Ishikawa (cell line): ENCODE data around the gene PTPN18.

ENCODE experiments used
- CEBPB ChIP-seq: IDR thresholded peaks from 2 replicates; pipeline ENCODE4 v1.6.1; 2012
- CREB1 ChIP-seq: IDR thresholded peaks from 2 replicates; pipeline ENCODE4 v1.6.1; 2012; ENCODE audit warnings: low read depth
- EGR1 ChIP-seq: IDR thresholded peaks from 2 replicates; pipeline ENCODE4 v1.6.1; 2012
- EP300 ChIP-seq: IDR thresholded peaks from 2 replicates; pipeline ENCODE4 v1.6.1; 2012; ENCODE audit warnings: borderline replicate concordance
- FOXM1 ChIP-seq: IDR thresholded peaks from 2 replicates; pipeline ENCODE4 v1.6.1; 2012; ENCODE audit warnings: low read depth, borderline replicate concordance
- MAX ChIP-seq: IDR thresholded peaks from 2 replicates; pipeline ENCODE4 v1.6.1; 2012
- NFIC ChIP-seq: IDR thresholded peaks from 2 replicates; pipeline ENCODE4 v1.6.1; 2012
- RAD21 ChIP-seq: IDR thresholded peaks from 2 replicates; pipeline ENCODE4 v1.6.1; 2012; ENCODE audit warnings: low read depth
- REST ChIP-seq: IDR thresholded peaks from 2 replicates; pipeline ENCODE4 v1.6.1; 2012; ENCODE audit warnings: low read depth, mild to moderate bottlenecking
- TAF1 ChIP-seq: IDR thresholded peaks from 2 replicates; pipeline ENCODE4 v1.6.1; 2012; ENCODE audit warnings: low read depth, mild to moderate bottlenecking
- TCF12 ChIP-seq: IDR thresholded peaks from 2 replicates; pipeline ENCODE4 v1.6.1; 2012; ENCODE audit warnings: low read depth
- TEAD4 ChIP-seq: IDR thresholded peaks from 2 replicates; pipeline ENCODE4 v1.6.1; 2012
- USF1 ChIP-seq: IDR thresholded peaks from 2 replicates; pipeline ENCODE4 v1.6.1; 2012
- YY1 ChIP-seq: IDR thresholded peaks from 2 replicates; pipeline ENCODE4 v1.6.1; 2012; ENCODE audit warnings: low read depth
- ZBTB7A ChIP-seq: IDR thresholded peaks from 2 replicates; pipeline ENCODE4 v1.6.1; 2012; ENCODE audit warnings: low read depth

The PTPN18 gene

GRCh38 chr2:130382313-130382917, 26.6 kb downstream of the PTPN18 start:
- TF ChIP-seq TCF12 (no peak), TAF1 (no peak), MAX (no peak)

- TF ChIP-seq YY1 (no peak), CEBPB (no peak), FOXM1 (no peak), EP300 (no peak), ZBTB7A (no peak), RAD21 (no peak), MAX (no peak), CREB1 (no peak), EGR1 (no peak), TAF1 (no peak)
These were observed 29.9 kb downstream of the PTPN18 start for GRCh38 chr2:130385709-130386108.

- TF ChIP-seq CEBPB = no peak
- TF ChIP-seq MAX = no peak
- no peak for TF ChIP-seq ZBTB7A
- no peak for TF ChIP-seq TEAD4
- no peak for TF ChIP-seq YY1
- no peak for TF ChIP-seq NFIC
- no peak for TF ChIP-seq USF1
- no peak for TF ChIP-seq CREB1
- no peak for TF ChIP-seq EP300
- TF ChIP-seq EGR1 = no peak
- no peak for TF ChIP-seq REST
- TF ChIP-seq TCF12 = no peak
- no peak for TF ChIP-seq RAD21
- TF ChIP-seq FOXM1 = no peak
- TF ChIP-seq TAF1 = no peak
These were observed 31.2 kb downstream of the PTPN18 start for GRCh38 chr2:130387071-130387400.

GRCh38 chr2:130387804-130388203, 31.9 kb downstream of the PTPN18 start:
- no peak for TF ChIP-seq EP300
- TF ChIP-seq EGR1 = no peak
- no peak for TF ChIP-seq MAX
- no peak for TF ChIP-seq CREB1
- no peak for TF ChIP-seq ZBTB7A
- no peak for TF ChIP-seq FOXM1
- no peak for TF ChIP-seq TEAD4
- TF ChIP-seq RAD21 = no peak
- no peak for TF ChIP-seq TAF1
- TF ChIP-seq YY1 = no peak
- no peak for TF ChIP-seq CEBPB
- no peak for TF ChIP-seq NFIC
- no peak for TF ChIP-seq TCF12
- TF ChIP-seq USF1 = no peak
- TF ChIP-seq REST = no peak

GRCh38 chr2:130388221-130388907, 32.5 kb downstream of the PTPN18 start:
- TF ChIP-seq YY1 = no peak
- TF ChIP-seq RAD21 = no peak
- no peak for TF ChIP-seq ZBTB7A
- TF ChIP-seq MAX = no peak
- TF ChIP-seq REST = no peak
- no peak for TF ChIP-seq NFIC
- no peak for TF ChIP-seq TAF1
- TF ChIP-seq USF1 = no peak
- TF ChIP-seq TEAD4 = no peak
- no peak for TF ChIP-seq EP300
- no peak for TF ChIP-seq CEBPB
- no peak for TF ChIP-seq CREB1
- TF ChIP-seq EGR1 = no peak
